Tibial nerve (tissue), 4 donors: Measurements from ENCODE around the gene PICK1. TPM values are rescaled to one million over a fixed set of nuclear protein-coding genes. Genes with fewer than 3 reads are reported as not detected.

Source experiments
- DNase-seq, 2 donors: peaks; one replicate each; pipeline ENCODE4 v3.0.0-alpha.2; 2019; ENCODE audit warnings: low spot score in 2 of 2
- H3K27ac ChIP-seq, 4 donors: fragments of 200-600 bp; sonication (generic) in 3 of 4; one replicate each; pipeline ENCODE4 v1.5.1; 2017 to 2019; ENCODE audit warnings: mild to moderate bottlenecking in 1 of 4
- H3K27me3 ChIP-seq, 2 donors: fragments of 200-600 bp; sonication (generic) in 1 of 2; one replicate each; pipeline versions ENCODE4 v1.5.1 to v1.6.0; 2017 to 2019
- H3K36me3 ChIP-seq, 3 donors: fragments of 200-600 bp; sonication (generic); one replicate each; pipeline ENCODE4 v1.5.1; 2018 to 2019
- H3K4me1 ChIP-seq, 4 donors: fragments of 200-600 bp; sonication (generic) in 3 of 4; one replicate each; pipeline ENCODE4 v1.5.1; 2017 to 2019
- H3K4me3 ChIP-seq, 4 donors: fragments of 200-600 bp; sonication (generic) in 3 of 4; one replicate each; pipeline ENCODE4 v1.5.1; 2017 to 2019; ENCODE audit warnings: mild to moderate bottlenecking in 1 of 4, moderate library complexity in 1 of 4
- H3K9me3 ChIP-seq, 4 donors: fragments of 200-600 bp; sonication (generic) in 3 of 4; one replicate each; pipeline ENCODE4 v1.5.1; 2017 to 2019
- EP300 ChIP-seq, 2 donors: sonication (generic); formaldehyde crosslinking; IDR thresholded peaks; one replicate each; pipeline ENCODE4 v1.6.1; 2017; ENCODE audit warnings: antibody characterized with exemption in 2 of 2, mild to moderate bottlenecking in 1 of 2
- POLR2A ChIP-seq, 2 donors: fragments of 450-650 bp; IDR thresholded peaks; one replicate each; pipeline ENCODE4 v1.6.1; 2017; ENCODE audit warnings: antibody characterized with exemption in 2 of 2, mild to moderate bottlenecking in 2 of 2, moderate library complexity in 2 of 2
- WGBS, 2 donors: methylation state at CpG; one replicate each; pipeline ENCODE4 v1.1.5; 2018; 5-methylcytosine and 5-hydroxymethylcytosine counted together
- total RNA-seq, 4 donors: library from RNA; depleted of rRNA; stranded (reverse); fragments of >200 nt; gene quantifications; one replicate each; pipeline ENCODE4 v1.1.0, GENCODE V29; 2016
- TF ChIP-seq, protein P1 (sequence below), 5 experiments: fragments of 200-600 bp in 3 of 5; fragments of 450-650 bp in 2 of 5; sonication (generic) in 3 of 5; IDR thresholded peaks; one replicate each; pipeline ENCODE4 v1.5.1; 2016 to 2019; ENCODE audit warnings: antibody characterized with exemption in 5 of 5, mild to moderate bottlenecking in 3 of 5, moderate library complexity in 2 of 5

The PICK1 gene
- total RNA-seq, 4 donors from 2014 or later: 32.1 to 49.8 (median 44.2) TPM

DNA sequence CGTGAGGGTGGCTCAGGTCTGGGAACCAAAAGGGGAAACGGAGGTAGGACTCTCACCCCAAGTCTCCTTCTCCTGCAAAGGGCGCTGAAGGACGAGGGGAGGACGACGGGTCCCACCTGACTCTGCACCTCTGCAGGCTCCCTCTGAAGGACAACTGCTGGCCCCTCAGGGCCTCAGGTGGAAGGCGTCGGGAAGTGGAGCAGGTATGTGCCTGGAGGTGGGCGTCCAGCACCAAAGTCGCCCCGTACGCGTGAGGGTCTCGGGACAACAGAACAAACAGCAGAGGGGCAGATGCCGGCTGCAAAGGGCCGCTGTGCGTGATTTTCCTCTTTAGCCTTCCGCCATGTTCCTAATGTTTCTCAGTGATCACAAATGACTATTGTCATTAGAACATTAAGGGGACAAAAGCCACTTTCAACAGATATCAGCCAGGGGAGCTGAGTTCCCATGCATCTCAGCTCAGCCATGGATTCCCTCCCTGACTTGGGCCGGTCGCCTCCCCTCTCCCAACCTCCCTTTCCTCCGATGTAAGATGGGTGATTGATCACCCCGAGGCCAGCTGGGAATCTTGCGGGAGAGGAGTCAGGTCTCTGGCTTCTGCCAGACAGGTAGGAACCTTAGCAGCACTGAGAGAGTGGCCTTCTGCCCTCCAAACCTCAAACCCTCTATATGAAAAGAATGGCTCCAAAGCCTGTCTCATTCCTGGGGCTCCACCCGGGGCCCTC is 25.9 kb downstream of the PICK1 start:
- H3K36me3 ChIP-seq: peaks cover 0 to 40% (median 2%) of the 10 kb centered on the region in 3 donors
- no peak for TF ChIP-seq EP300 (IDR thresholded peaks at IDR 0.05)
- TF ChIP-seq, protein P1, sequence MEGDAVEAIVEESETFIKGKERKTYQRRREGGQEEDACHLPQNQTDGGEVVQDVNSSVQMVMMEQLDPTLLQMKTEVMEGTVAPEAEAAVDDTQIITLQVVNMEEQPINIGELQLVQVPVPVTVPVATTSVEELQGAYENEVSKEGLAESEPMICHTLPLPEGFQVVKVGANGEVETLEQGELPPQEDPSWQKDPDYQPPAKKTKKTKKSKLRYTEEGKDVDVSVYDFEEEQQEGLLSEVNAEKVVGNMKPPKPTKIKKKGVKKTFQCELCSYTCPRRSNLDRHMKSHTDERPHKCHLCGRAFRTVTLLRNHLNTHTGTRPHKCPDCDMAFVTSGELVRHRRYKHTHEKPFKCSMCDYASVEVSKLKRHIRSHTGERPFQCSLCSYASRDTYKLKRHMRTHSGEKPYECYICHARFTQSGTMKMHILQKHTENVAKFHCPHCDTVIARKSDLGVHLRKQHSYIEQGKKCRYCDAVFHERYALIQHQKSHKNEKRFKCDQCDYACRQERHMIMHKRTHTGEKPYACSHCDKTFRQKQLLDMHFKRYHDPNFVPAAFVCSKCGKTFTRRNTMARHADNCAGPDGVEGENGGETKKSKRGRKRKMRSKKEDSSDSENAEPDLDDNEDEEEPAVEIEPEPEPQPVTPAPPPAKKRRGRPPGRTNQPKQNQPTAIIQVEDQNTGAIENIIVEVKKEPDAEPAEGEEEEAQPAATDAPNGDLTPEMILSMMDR (IDR thresholded peaks at IDR 0.05): no peak
- TF ChIP-seq POLR2A (IDR thresholded peaks at IDR 0.05): no peak
- H3K27me3 ChIP-seq: peaks cover 0 to 26% of the 10 kb centered on the region in 2 donors
- peak overlapping the region in 1 of 4 donors; percentile 51 for H3K4me3 ChIP-seq
- 71 to 78% methylated on average over 24 of the region's 24 CpGs for WGBS, 2 donors
- no peak for DNase-seq
- peaks cover 0 to 41% (median 14%) of the 10 kb centered on the region in 4 donors for H3K4me1 ChIP-seq
- H3K27ac ChIP-seq: peak overlapping the region in 1 of 4 donors; percentile 51
- no peaks in the 10 kb centered on the region for H3K9me3 ChIP-seq

- Histone ChIP-seq H3K36me3 (peaks cover 0 to 40% (median 2%) of the 10 kb centered on the region in 3 donors), H3K4me3 (no peak within 1 kb of the TSS), H3K4me1 (peaks cover 0 to 49% (median 21%) of the 10 kb centered on the region in 4 donors), H3K27me3 (peaks cover 0 to 33% of the 10 kb centered on the region in 2 donors), H3K9me3 (no peaks in the 10 kb centered on the region), H3K27ac (peak within 1 kb of the TSS in 1 of 4 donors; percentile 51)
- DNase-seq: no peak
- TF ChIP-seq, protein P1 (IDR thresholded peaks at IDR 0.05): no peak
- 55 to 63% methylated on average over 12 to 15 of the region's 16 CpGs for WGBS, 2 donors
Measured at GRCh38 chr22:38083931-38084631, 26.9 kb downstream of the PICK1 start, which contains the start of gene SLC16A8. Gene SLC16A8, minus strand, starts transcription at chr22:38084184. Its CDS starts 1,311 bp downstream, at chr22:38082873.

DNA sequence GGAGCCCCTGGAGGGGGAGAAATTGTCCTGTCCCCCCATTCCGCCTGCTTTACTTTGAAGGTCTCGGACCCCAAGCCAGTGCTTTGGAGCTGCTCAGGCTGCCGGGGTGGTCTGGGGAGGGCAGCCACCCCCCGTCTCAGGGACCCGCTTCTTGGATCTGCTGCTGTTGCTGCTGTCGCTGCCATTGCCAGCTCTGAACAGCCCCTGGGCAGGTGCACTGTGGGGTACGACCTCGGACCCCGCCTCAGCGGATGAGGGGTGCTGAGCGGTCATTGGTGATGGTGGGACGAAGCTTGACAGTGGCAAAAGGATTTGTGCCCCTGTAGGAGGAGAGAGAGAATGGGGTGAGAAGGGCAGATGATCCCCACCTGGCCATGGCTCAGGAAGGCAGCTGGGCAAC is 27.9 kb downstream of the PICK1 start:
- Histone ChIP-seq H3K36me3 (peaks cover 0 to 40% (median 2%) of the 10 kb centered on the region in 3 donors), H3K27ac (no peak overlapping the region), H3K9me3 (no peaks in the 10 kb centered on the region), H3K4me1 (peaks cover 0 to 55% (median 21%) of the 10 kb centered on the region in 4 donors), H3K4me3 (no peak overlapping the region), H3K27me3 (peaks cover 0 to 37% of the 10 kb centered on the region in 2 donors)
- DNase-seq: no peak
- 91 to 95% methylated on average over 11 to 12 of the region's 12 CpGs for WGBS, 2 donors
- TF ChIP-seq POLR2A (IDR thresholded peaks at IDR 0.05) (no peak), EP300 (IDR thresholded peaks at IDR 0.05) (no peak)
- TF ChIP-seq, protein P1 (IDR thresholded peaks at IDR 0.05): no peak

DNA sequence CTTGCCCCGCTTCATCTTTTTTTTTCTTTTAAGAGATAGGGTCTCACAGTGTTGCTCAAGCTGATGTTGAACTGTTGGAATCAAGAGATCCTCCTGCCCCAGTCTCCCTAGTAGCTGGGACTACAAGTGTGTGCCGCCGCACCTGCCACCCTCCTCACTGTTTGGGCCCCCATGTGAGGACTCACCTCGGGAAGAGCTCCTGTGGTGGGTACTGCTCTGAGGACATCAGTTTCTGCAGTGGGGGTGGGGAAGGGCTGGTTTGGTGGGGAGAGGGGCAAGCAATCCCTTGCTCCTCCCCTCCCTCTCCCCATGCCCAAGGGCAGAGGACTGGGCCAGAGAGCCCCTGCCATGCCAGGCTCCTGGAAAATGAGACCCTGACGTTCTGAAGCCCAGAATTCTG is 28.3 kb downstream of the PICK1 start:
- WGBS, 2 donors: 76 to 81% methylated on average over 4 to 5 of the region's 5 CpGs
- Histone ChIP-seq H3K4me1 (peaks cover 0 to 54% (median 21%) of the 10 kb centered on the region in 4 donors), H3K9me3 (no peaks in the 10 kb centered on the region), H3K27me3 (peaks cover 0 to 35% of the 10 kb centered on the region in 2 donors), H3K27ac (no peak overlapping the region), H3K4me3 (no peak overlapping the region), H3K36me3 (peaks cover 0 to 40% (median 2%) of the 10 kb centered on the region in 3 donors)
- TF ChIP-seq EP300 (IDR thresholded peaks at IDR 0.05) (no peak), POLR2A (IDR thresholded peaks at IDR 0.05) (no peak)
- TF ChIP-seq, protein P1 (IDR thresholded peaks at IDR 0.05): no peak
- no peak for DNase-seq
